ENCODE measurements around the gene MAFG. TPM values are rescaled to one million over a fixed set of nuclear protein-coding genes. Genes with fewer than 3 reads are reported as not detected.
A peak's percentile ranks its signal among the peaks of the same experiment; 100 is the strongest.

The MAFG gene
- total and polyA plus RNA-seq, 2 of the 13 experiments (the other 11 are each of a cell fraction or from before 2014, with no cell fraction given): 14.5 to 20.0 TPM

- TF ChIP-seq, protein P1, sequence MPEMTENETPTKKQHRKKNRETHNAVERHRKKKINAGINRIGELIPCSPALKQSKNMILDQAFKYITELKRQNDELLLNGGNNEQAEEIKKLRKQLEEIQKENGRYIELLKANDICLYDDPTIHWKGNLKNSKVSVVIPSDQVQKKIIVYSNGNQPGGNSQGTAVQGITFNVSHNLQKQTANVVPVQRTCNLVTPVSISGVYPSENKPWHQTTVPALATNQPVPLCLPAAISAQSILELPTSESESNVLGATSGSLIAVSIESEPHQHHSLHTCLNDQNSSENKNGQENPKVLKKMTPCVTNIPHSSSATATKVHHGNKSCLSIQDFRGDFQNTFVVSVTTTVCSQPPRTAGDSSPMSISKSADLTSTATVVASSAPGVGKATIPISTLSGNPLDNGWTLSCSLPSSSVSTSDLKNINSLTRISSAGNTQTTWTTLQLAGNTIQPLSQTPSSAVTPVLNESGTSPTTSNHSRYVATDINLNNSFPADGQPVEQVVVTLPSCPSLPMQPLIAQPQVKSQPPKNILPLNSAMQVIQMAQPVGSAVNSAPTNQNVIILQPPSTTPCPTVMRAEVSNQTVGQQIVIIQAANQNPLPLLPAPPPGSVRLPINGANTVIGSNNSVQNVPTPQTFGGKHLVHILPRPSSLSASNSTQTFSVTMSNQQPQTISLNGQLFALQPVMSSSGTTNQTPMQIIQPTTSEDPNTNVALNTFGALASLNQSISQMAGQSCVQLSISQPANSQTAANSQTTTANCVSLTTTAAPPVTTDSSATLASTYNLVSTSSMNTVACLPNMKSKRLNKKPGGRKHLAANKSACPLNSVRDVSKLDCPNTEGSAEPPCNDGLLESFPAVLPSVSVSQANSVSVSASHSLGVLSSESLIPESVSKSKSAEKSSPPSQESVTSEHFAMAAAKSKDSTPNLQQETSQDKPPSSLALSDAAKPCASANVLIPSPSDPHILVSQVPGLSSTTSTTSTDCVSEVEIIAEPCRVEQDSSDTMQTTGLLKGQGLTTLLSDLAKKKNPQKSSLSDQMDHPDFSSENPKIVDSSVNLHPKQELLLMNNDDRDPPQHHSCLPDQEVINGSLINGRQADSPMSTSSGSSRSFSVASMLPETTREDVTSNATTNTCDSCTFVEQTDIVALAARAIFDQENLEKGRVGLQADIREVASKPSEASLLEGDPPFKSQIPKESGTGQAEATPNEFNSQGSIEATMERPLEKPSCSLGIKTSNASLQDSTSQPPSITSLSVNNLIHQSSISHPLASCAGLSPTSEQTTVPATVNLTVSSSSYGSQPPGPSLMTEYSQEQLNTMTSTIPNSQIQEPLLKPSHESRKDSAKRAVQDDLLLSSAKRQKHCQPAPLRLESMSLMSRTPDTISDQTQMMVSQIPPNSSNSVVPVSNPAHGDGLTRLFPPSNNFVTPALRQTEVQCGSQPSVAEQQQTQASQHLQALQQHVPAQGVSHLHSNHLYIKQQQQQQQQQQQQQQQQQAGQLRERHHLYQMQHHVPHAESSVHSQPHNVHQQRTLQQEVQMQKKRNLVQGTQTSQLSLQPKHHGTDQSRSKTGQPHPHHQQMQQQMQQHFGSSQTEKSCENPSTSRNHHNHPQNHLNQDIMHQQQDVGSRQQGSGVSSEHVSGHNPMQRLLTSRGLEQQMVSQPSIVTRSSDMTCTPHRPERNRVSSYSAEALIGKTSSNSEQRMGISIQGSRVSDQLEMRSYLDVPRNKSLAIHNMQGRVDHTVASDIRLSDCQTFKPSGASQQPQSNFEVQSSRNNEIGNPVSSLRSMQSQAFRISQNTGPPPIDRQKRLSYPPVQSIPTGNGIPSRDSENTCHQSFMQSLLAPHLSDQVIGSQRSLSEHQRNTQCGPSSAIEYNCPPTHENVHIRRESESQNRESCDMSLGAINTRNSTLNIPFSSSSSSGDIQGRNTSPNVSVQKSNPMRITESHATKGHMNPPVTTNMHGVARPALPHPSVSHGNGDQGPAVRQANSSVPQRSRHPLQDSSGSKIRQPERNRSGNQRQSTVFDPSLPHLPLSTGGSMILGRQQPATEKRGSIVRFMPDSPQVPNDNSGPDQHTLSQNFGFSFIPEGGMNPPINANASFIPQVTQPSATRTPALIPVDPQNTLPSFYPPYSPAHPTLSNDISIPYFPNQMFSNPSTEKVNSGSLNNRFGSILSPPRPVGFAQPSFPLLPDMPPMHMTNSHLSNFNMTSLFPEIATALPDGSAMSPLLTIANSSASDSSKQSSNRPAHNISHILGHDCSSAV (CRISPR knock-in tag; IDR thresholded peaks at IDR 0.05; ENCODE audit: borderline replicate concordance): no peak
- TF ChIP-seq ZBTB21 (CRISPR knock-in tag; IDR thresholded peaks at IDR 0.05) (no peak), MYNN (CRISPR knock-in tag; IDR thresholded peaks at IDR 0.05; ENCODE audit: low read depth) (no peak), SYNCRIP (IDR thresholded peaks at IDR 0.05; ENCODE audit: insufficient read depth, low read depth, low read length) (no peak), ZNF296 (CRISPR knock-in tag; conservative IDR thresholded peaks at IDR 0.05) (no peak; the same call in 1 of the 2 replicates), E2F2 (CRISPR knock-in tag; IDR thresholded peaks at IDR 0.05; ENCODE audit: borderline replicate concordance) (peak; percentile 87; the same call in 1 of the 2 replicates), ZBTB7B (CRISPR knock-in tag; IDR thresholded peaks at IDR 0.05) (peak; percentile 84; the same call in 1 of the 2 replicates), MXI1 (IDR thresholded peaks at IDR 0.05; ENCODE audit: borderline replicate concordance, low read depth, low read length) (peak; percentile 96), TOE1 (CRISPR knock-in tag; IDR thresholded peaks at IDR 0.05) (peak; percentile 44; the same call in 1 of the 2 replicates), ZNF275 (CRISPR knock-in tag; IDR thresholded peaks at IDR 0.05; ENCODE audit: borderline replicate concordance) (0 out of 2 replicates have a peak, but pooled peaks have one; percentile 89), HDAC2 (CRISPR knock-in tag; IDR thresholded peaks at IDR 0.05) (peak; percentile 93), MEIS1 (CRISPR knock-in tag; IDR thresholded peaks at IDR 0.05; ENCODE audit: borderline replicate concordance) (no peak; the same call in 1 of the 2 replicates), MED8 (CRISPR knock-in tag; IDR thresholded peaks at IDR 0.05; ENCODE audit: insufficient replicate concordance) (peak; percentile 98), ZNF34 (CRISPR knock-in tag; IDR thresholded peaks at IDR 0.05; ENCODE audit: borderline replicate concordance) (peak; percentile 77; the same call in 1 of the 2 replicates)
- TF ChIP-seq, protein P2, sequence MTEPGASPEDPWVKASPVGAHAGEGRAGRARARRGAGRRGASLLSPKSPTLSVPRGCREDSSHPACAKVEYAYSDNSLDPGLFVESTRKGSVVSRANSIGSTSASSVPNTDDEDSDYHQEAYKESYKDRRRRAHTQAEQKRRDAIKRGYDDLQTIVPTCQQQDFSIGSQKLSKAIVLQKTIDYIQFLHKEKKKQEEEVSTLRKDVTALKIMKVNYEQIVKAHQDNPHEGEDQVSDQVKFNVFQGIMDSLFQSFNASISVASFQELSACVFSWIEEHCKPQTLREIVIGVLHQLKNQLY (CRISPR knock-in tag; IDR thresholded peaks at IDR 0.05): peak; percentile 99
Observed at GRCh38 chr17:81967533-81968395, 40.2 kb upstream of the MAFG start (continued).

Data from HepG2 (cell line).